DOHH2 (cell line): ENCODE results near the gene KRT27.

Experiments used
- CTCF ChIP-seq: fragments of 200-600 bp; sonication (generic); IDR thresholded peaks from one replicate; pipeline ENCODE4 v1.5.1; 2014; ENCODE audit warnings: antibody characterized with exemption, mild to moderate bottlenecking, low read depth, low read length; ENCODE audit not compliant: poor library complexity, severe bottlenecking
- EZH2phosphoT487 ChIP-seq: fragments of 200-600 bp; sonication (generic); IDR thresholded peaks from 2 replicates; pipeline ENCODE4 v1.6.1; 2017; ENCODE audit warnings: borderline replicate concordance, mild to moderate bottlenecking, antibody characterized with exemption, low read length, moderate library complexity, mixed read lengths

GRCh38 chr17:40735016-40735415, 47.3 kb downstream of the KRT27 start:
- TF ChIP-seq CTCF, result no peak
- no peak for TF ChIP-seq EZH2phosphoT487
